GM23338 (cell line): ENCODE results near the gene TRAM2. TPM values are rescaled to one million over a fixed set of nuclear protein-coding genes. Genes with fewer than 3 reads are reported as not detected.

Experiments used
- ATAC-seq: fragments of 200-7000 bp; cut with Tn5 transposase; 3 replicates; pipeline ENCODE4 v1.9.1; 2020
- DNase-seq: peaks from one replicate; pipeline ENCODE4 v3.0.0-alpha.2; 2015; ENCODE audit warnings: low spot score
- H2AFZ ChIP-seq: fragments of 200-600 bp; sonication (generic); 2 replicates; pipeline ENCODE4 v1.8.0; 2016; ENCODE audit warnings: antibody characterized with exemption, mild to moderate bottlenecking, moderate library complexity
- H3F3A ChIP-seq: fragments of 200-600 bp; sonication (generic); replicated peaks from 2 replicates; pipeline ENCODE4 v1.8.0; 2017; ENCODE audit warnings: antibody characterized with exemption, mixed run types, low read depth
- H3K27ac ChIP-seq: fragments of 200-600 bp; sonication (generic); 2 replicates; pipeline ENCODE4 v1.6.1; 2016; ENCODE audit warnings: low read depth
- H3K27me3 ChIP-seq: fragments of 200-600 bp; sonication (generic); 2 replicates; pipeline ENCODE4 v1.8.0; 2016; ENCODE audit warnings: mild to moderate bottlenecking, mixed run types, moderate library complexity; ENCODE audit not compliant: insufficient read depth
- H3K36me3 ChIP-seq: fragments of 200-600 bp; sonication (generic); 2 replicates; pipeline ENCODE4 v1.8.0; 2016; ENCODE audit warnings: mild to moderate bottlenecking; ENCODE audit not compliant: insufficient read depth
- H3K4me1 ChIP-seq: fragments of 200-600 bp; sonication (generic); 2 replicates; pipeline ENCODE4 v1.8.0; 2016; ENCODE audit warnings: mild to moderate bottlenecking, moderate library complexity; ENCODE audit not compliant: insufficient read depth
- H3K4me2 ChIP-seq: fragments of 200-600 bp; sonication (generic); 2 replicates; pipeline ENCODE4 v1.7.1; 2017; ENCODE audit warnings: mixed run types
- H3K4me3 ChIP-seq: fragments of 200-600 bp; sonication (generic); 2 replicates; pipeline ENCODE4 v1.6.1; 2016; ENCODE audit warnings: mixed run types
- H3K79me2 ChIP-seq: fragments of 200-600 bp; sonication (generic); replicated peaks from 2 replicates; pipeline ENCODE4 v1.8.0; 2017; ENCODE audit warnings: mild to moderate bottlenecking; ENCODE audit not compliant: insufficient read depth
- H3K9me2 ChIP-seq: fragments of 200-600 bp; sonication (generic); 2 replicates; pipeline ENCODE4 v1.8.0; 2017; ENCODE audit not compliant: insufficient read depth
- H4K20me1 ChIP-seq: fragments of 200-600 bp; sonication (generic); replicated peaks from 2 replicates; pipeline ENCODE4 v1.8.0; 2017; ENCODE audit warnings: mild to moderate bottlenecking; ENCODE audit not compliant: insufficient read depth
- H3K27ac Mint-ChIP-seq: 2 replicates; pipeline ENCODE4 v1.8.0; 2020; ENCODE audit warnings: inconsistent platforms, mild to moderate bottlenecking, moderate library complexity, mixed read lengths
- H3K27me3 Mint-ChIP-seq: 3 replicates; pipeline ENCODE4 v1.8.0; 2022; ENCODE audit warnings: low read depth, mild to moderate bottlenecking, moderate library complexity, mixed read lengths, inconsistent platforms; ENCODE audit not compliant: insufficient read depth, poor library complexity
- H3K36me3 Mint-ChIP-seq: 3 replicates; pipeline ENCODE4 v1.8.0; 2021; ENCODE audit warnings: low read depth, mild to moderate bottlenecking, inconsistent platforms, moderate library complexity, mixed read lengths
- H3K4me1 Mint-ChIP-seq: 3 replicates; pipeline ENCODE4 v1.8.0; 2020; ENCODE audit warnings: mild to moderate bottlenecking, inconsistent platforms, mixed read lengths
- H3K4me3 Mint-ChIP-seq: 3 replicates; pipeline ENCODE4 v1.8.0; 2021; ENCODE audit warnings: moderate library complexity, mild to moderate bottlenecking, inconsistent platforms, mixed read lengths
- H3K9me3 Mint-ChIP-seq: 3 replicates; pipeline ENCODE4 v1.8.0; 2020; ENCODE audit warnings: moderate library complexity, mild to moderate bottlenecking, inconsistent platforms, mixed read lengths
- CREB1 ChIP-seq: fragments of 250-450 bp; sonication (Bioruptor Pico); IDR thresholded peaks from 2 replicates; pipeline ENCODE4 v1.5.0; 2020; ENCODE audit warnings: low read depth, mild to moderate bottlenecking, moderate library complexity
- CTCF ChIP-seq, 2 experiments: fragments of 200-600 bp in 1 of 2; sonication (generic) in 1 of 2; conservative IDR thresholded peaks; 2 replicates each; pipeline versions ENCODE4 v1.5.1 to v1.6.1; 2016 to 2017; ENCODE audit warnings: antibody characterized with exemption in 2 of 2, low read depth in 2 of 2, mild to moderate bottlenecking in 2 of 2, moderate library complexity in 1 of 2
- ETS1 ChIP-seq: IDR thresholded peaks from 2 replicates; pipeline ENCODE4 v1.6.1; 2016; ENCODE audit warnings: antibody characterized with exemption
- EZH2phosphoT487 ChIP-seq: fragments of 200-600 bp; sonication (generic); IDR thresholded peaks from one replicate; pipeline ENCODE4 v1.8.1; 2018; ENCODE audit warnings: antibody characterized with exemption; ENCODE audit not compliant: unreplicated experiment
- JUNB ChIP-seq: IDR thresholded peaks from one replicate; pipeline ENCODE4 v1.6.1; 2016; ENCODE audit warnings: antibody characterized with exemption; ENCODE audit not compliant: unreplicated experiment
- NANOG ChIP-seq: IDR thresholded peaks from 2 replicates; pipeline ENCODE4 v1.6.1; 2016; ENCODE audit warnings: antibody characterized with exemption, borderline replicate concordance
- REST ChIP-seq: IDR thresholded peaks from one replicate; pipeline ENCODE4 v1.6.1; 2018; ENCODE audit warnings: antibody characterized with exemption; ENCODE audit not compliant: unreplicated experiment
- STAT1 ChIP-seq: IDR thresholded peaks from one replicate; pipeline ENCODE4 v1.6.1; 2016; ENCODE audit warnings: antibody characterized with exemption; ENCODE audit not compliant: unreplicated experiment
- ZNF114 ChIP-seq: fragments of 250-450 bp; sonication (Bioruptor Pico); IDR thresholded peaks from 2 replicates; pipeline ENCODE4 v1.5.0; 2020; ENCODE audit warnings: mild to moderate bottlenecking, moderate library complexity
- ZNF331 ChIP-seq: fragments of 250-450 bp; sonication (Bioruptor Pico); IDR thresholded peaks from 2 replicates; pipeline ENCODE4 v1.5.0; 2020; ENCODE audit warnings: low read depth, mild to moderate bottlenecking, moderate library complexity
- polyA plus RNA-seq: library from polyadenylated mRNA; unstranded; fragments of >200 nt; fragmentation: Nextera tagmentation; extraction: Ambion mirVana; gene quantifications from 2 replicates; pipeline ENCODE4 v1.2.1, GENCODE V29; 2016
- total RNA-seq: library from RNA; depleted of rRNA; stranded (reverse); fragments of >200 nt; shearing (Covaris generic); gene quantifications from 2 replicates; pipeline ENCODE4 v1.2.3, GENCODE V29; 2014

Gene TRAM2
- total and polyA plus RNA-seq, 2 experiments from 2014 or later, result 4.0 to 14.0 TPM

GRCh38 chr6:52596371-52597028 lies 19.6 kb upstream of the TRAM2 start:
- Histone ChIP-seq H3K4me3 (no peak overlapping the region), H3K27me3 (no peaks in the 10 kb centered on the region), H3K4me2 (no peak overlapping the region), H3K79me2 (no peaks in the 10 kb centered on the region), H3K27ac (no peak overlapping the region), H3K4me1 (no peaks in the 10 kb centered on the region; the same call in 1 of the 2 replicates), H3K9me2 (no peaks in the 10 kb centered on the region), H2AFZ (no peak overlapping the region), H3F3A (no peaks in the 10 kb centered on the region), H3K36me3 (no peaks in the 10 kb centered on the region), H4K20me1 (no peaks in the 10 kb centered on the region)
- H3K36me3 Mint-ChIP-seq, result no peaks in the 10 kb centered on the region
- H3K27me3 Mint-ChIP-seq, result peaks cover 8% of the 10 kb centered on the region
- ATAC-seq (no peak), DNase-seq (no peak)
- no peaks in the 10 kb centered on the region for H3K9me3 Mint-ChIP-seq
- H3K27ac Mint-ChIP-seq, result no peak overlapping the region
- TF ChIP-seq CTCF (conservative IDR thresholded peaks at IDR 0.05; ENCODE audit: low read depth in 2 of 2) (no peak), CREB1 (CRISPR knock-in tag) (no peak), EZH2phosphoT487 (no peak), ZNF114 (CRISPR knock-in tag) (no peak), REST (no peak), STAT1 (no peak), ZNF331 (CRISPR knock-in tag) (no peak)
- H3K4me1 Mint-ChIP-seq, result peaks cover 22% of the 10 kb centered on the region
- H3K4me3 Mint-ChIP-seq, result no peak overlapping the region

GRCh38 chr6:52595796-52596130 lies 18.9 kb upstream of the TRAM2 start:
- Histone ChIP-seq H3K4me2 (no peak overlapping the region), H4K20me1 (no peaks in the 10 kb centered on the region), H3F3A (no peaks in the 10 kb centered on the region), H3K4me3 (no peak overlapping the region), H2AFZ (no peak overlapping the region), H3K27ac (no peak overlapping the region), H3K4me1 (no peaks in the 10 kb centered on the region; the same call in 1 of the 2 replicates), H3K79me2 (no peaks in the 10 kb centered on the region), H3K9me2 (no peaks in the 10 kb centered on the region), H3K36me3 (no peaks in the 10 kb centered on the region), H3K27me3 (no peaks in the 10 kb centered on the region)
- H3K36me3 Mint-ChIP-seq, result no peaks in the 10 kb centered on the region
- TF ChIP-seq REST (no peak), ZNF114 (CRISPR knock-in tag) (no peak), JUNB (no peak), NANOG (no peak), ZNF331 (CRISPR knock-in tag) (no peak), CTCF (conservative IDR thresholded peaks at IDR 0.05; ENCODE audit: low read depth in 2 of 2) (no peak), EZH2phosphoT487 (no peak), ETS1 (no peak), STAT1 (no peak)
- DNase-seq (peak; percentile 16), ATAC-seq (peak; percentile 8; the same call in 1 of the 3 replicates)
- H3K4me3 Mint-ChIP-seq, result no peak overlapping the region
- H3K27ac Mint-ChIP-seq, result no peak overlapping the region
- peaks cover 22% of the 10 kb centered on the region for H3K4me1 Mint-ChIP-seq
- no peaks in the 10 kb centered on the region for H3K9me3 Mint-ChIP-seq
- peaks cover 8% of the 10 kb centered on the region for H3K27me3 Mint-ChIP-seq
